SU-DHL-6 (cell line): ENCODE measurements around the gene RASL11A.

Experiments
- EZH2phosphoT487 ChIP-seq: fragments of 200-600 bp; sonication (generic), shearing (Covaris generic); conservative IDR thresholded peaks from 2 replicates; pipeline ENCODE4 v1.6.1; 2018; ENCODE audit warnings: mild to moderate bottlenecking, antibody characterized with exemption, low read length, moderate library complexity, mixed read lengths
- TF ChIP-seq, protein P1 (sequence below): fragments of 200-600 bp; sonication (generic); IDR thresholded peaks from one replicate; pipeline ENCODE4 v1.5.1; 2017; ENCODE audit warnings: antibody characterized with exemption, mild to moderate bottlenecking, low read length, moderate library complexity; ENCODE audit not compliant: insufficient read depth, poor library complexity, severe bottlenecking

DNA sequence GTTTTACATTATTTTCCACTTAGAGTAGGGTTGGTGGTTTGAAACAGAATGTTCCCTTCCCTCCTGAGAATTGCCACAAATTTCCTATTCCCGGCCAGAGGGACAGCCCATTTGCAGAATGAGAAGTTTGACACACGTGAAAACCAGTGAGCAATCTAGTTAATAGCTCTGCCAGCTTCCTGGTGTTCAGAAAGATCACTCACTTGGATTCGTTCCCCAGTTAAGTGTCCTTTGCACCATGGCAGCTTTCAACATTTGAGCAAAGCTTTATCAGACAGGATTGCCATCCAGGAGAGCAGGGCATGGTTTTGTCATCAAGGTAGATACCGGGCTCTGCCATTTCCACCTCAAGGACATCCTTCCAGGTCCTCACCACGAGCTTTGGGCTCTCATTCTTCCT lies 28.2 kb downstream of the RASL11A start:
- TF ChIP-seq EZH2phosphoT487 = no peak
- TF ChIP-seq, protein P1, sequence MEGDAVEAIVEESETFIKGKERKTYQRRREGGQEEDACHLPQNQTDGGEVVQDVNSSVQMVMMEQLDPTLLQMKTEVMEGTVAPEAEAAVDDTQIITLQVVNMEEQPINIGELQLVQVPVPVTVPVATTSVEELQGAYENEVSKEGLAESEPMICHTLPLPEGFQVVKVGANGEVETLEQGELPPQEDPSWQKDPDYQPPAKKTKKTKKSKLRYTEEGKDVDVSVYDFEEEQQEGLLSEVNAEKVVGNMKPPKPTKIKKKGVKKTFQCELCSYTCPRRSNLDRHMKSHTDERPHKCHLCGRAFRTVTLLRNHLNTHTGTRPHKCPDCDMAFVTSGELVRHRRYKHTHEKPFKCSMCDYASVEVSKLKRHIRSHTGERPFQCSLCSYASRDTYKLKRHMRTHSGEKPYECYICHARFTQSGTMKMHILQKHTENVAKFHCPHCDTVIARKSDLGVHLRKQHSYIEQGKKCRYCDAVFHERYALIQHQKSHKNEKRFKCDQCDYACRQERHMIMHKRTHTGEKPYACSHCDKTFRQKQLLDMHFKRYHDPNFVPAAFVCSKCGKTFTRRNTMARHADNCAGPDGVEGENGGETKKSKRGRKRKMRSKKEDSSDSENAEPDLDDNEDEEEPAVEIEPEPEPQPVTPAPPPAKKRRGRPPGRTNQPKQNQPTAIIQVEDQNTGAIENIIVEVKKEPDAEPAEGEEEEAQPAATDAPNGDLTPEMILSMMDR = no peak
